ENCODE measurements around the gene IBA57. TPM values are rescaled to one million over a fixed set of nuclear protein-coding genes. Genes with fewer than 3 reads are reported as not detected.

Gene IBA57
- total and polyA plus RNA-seq, 2 of the 8 experiments (the other 6 are each of a cell fraction or from before 2014, with no cell fraction given), result 2.6 to 5.9 TPM

- TF ChIP-seq CHD7 (IDR thresholded peaks at IDR 0.05; ENCODE audit: insufficient replicate concordance, low read length), result no peak
- TF ChIP-seq SUZ12 (IDR thresholded peaks at IDR 0.05; ENCODE audit: low read length), result no peak
- TF ChIP-seq TAF1 (IDR thresholded peaks at IDR 0.05; ENCODE audit: low read depth, low read length), result no peak
- TF ChIP-seq TEAD4 (IDR thresholded peaks at IDR 0.05; ENCODE audit: low read depth, low read length), result no peak
- TF ChIP-seq TBP (IDR thresholded peaks at IDR 0.05; ENCODE audit: low read depth, low read length), result no peak
- TF ChIP-seq MAFK (IDR thresholded peaks at IDR 0.05; ENCODE audit: low read depth, low read length), result no peak
- no peak for TF ChIP-seq RBBP5 (IDR thresholded peaks at IDR 0.05; ENCODE audit: borderline replicate concordance, low read depth, low read length)
- no peak for TF ChIP-seq ZNF274 (IDR thresholded peaks at IDR 0.05; ENCODE audit: borderline replicate concordance, extremely low read depth, low read length)
- no peak for TF ChIP-seq MAX (IDR thresholded peaks at IDR 0.05)
- no peak for TF ChIP-seq SAP30 (IDR thresholded peaks at IDR 0.05; ENCODE audit: insufficient read depth, insufficient replicate concordance, low read length)
These were observed 54.6 kb downstream of the IBA57 start (continued) for GRCh38 chr1:228219962-228220780.
